Activated T-helper 1 cell treated with anti-CD3 and anti-CD28 coated beads, Interleukin-12 subunit alpha, Interleukin-12 subunit beta, Interleukin-2, Interleukin-4 antibody, amounts not matched to agents 30 ng/mL and 10 ng/mL and 1 ng/mL, durations not matched to agents 14 hours and 24 hours and 36 hours (primary cell): ENCODE measurements around the gene CFAP74. TPM values are rescaled to one million over a fixed set of nuclear protein-coding genes. Genes with fewer than 3 reads are reported as not detected.
"Not testable (repeated sequence)": the region's sequence is repeated elsewhere in the genome, so short reads cannot be mapped to it uniquely, and the experiment has no call there.

Source experiments
- DNase-seq: peaks from one replicate; pipeline ENCODE4 v3.0.0; 2021; ENCODE audit warnings: low spot score
- H3K27ac Mint-ChIP-seq: one replicate; pipeline ENCODE4 v1.8.0; 2021; ENCODE audit warnings: mild to moderate bottlenecking, mixed read lengths
- H3K27me3 Mint-ChIP-seq: one replicate; pipeline ENCODE4 v1.8.0; 2022; ENCODE audit warnings: mild to moderate bottlenecking, moderate library complexity, mixed read lengths; ENCODE audit not compliant: insufficient read depth
- H3K36me3 Mint-ChIP-seq: one replicate; pipeline ENCODE4 v1.8.0; 2021; ENCODE audit warnings: low read depth, mixed read lengths
- H3K4me1 Mint-ChIP-seq: one replicate; pipeline ENCODE4 v1.8.0; 2021; ENCODE audit warnings: low read depth, mixed read lengths
- H3K4me3 Mint-ChIP-seq: one replicate; pipeline ENCODE4 v1.8.0; 2021; ENCODE audit warnings: mild to moderate bottlenecking, moderate library complexity, mixed read lengths
- H3K9me3 Mint-ChIP-seq: one replicate; pipeline ENCODE4 v1.8.0; 2021; ENCODE audit warnings: mixed read lengths
- intact Hi-C: fragments of 100-400 bp; cut with micrococcal nuclease; formaldehyde crosslinking; loops from one replicate; pipeline ENCODE4 v1.15.1; 2024
- total RNA-seq: library from RNA; stranded (reverse); gene quantifications from 2 replicates; pipeline ENCODE4 v1.2.3, GENCODE V29; 2022

Gene CFAP74
- total RNA-seq, 1 donor from 2014 or later: not detected

DNA sequence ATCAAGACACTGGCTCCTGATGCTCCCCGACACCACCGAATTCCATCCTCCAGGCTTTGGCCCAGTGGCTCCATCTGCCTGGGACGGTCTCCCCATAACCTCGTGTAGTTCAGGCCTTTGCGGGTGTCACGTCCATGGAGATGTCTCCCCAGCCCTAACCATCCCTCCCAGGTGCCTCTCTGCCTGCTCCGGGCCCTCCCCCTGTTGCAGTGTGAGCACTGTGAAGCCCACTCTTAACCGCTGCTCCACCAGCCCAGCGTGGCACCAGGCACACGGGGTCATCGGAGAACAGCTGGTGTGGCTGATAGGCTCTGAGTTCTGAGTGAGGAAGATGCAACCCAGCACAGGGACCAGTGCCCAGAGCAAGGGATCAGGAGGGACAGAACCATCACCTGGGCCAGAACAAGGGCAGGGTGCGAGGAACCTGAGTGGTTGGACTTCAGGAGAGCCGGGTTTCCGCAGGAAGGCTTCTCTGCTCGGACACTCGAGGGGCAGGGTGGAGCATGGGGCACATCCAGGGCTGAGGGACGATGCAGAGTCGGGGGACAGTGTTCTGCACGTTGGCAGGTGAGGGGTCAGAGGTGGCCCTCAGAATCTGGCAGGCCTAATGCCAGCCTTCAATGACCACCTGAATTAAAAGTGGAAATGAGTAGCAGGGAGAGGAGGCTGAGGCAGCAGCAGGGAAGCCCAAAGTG lies 110.1 kb downstream of the CFAP74 start:
- no peak for DNase-seq
- Mint-ChIP-seq H3K27ac (peak overlapping the region; percentile 34), H3K4me3 (peak overlapping the region; percentile 71), H3K4me1 (peaks cover 30% of the 10 kb centered on the region), H3K9me3 (no peaks in the 10 kb centered on the region), H3K27me3 (peaks cover 5% of the 10 kb centered on the region), H3K36me3 (peaks cover 8% of the 10 kb centered on the region)
- intact Hi-C loops: no loop called here

DNA sequence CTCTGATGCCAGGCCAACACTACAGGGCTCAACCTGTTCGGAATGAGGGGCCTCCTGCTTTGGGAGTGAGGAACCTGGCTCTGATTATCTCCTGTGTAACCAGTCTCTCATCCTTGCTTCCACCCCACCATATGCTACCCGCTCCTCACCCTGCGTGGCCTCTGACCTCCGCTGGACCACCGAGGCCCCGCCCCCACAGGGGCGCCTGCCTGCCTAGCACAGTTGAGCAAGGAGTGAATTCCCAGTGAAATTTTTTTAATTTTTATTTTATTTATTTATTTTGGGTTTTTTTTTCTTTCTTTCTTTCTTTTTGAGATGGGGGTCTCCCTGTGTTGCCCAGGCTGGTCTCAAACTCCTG lies 110.8 kb downstream of the CFAP74 start:
- peaks cover 37% of the 10 kb centered on the region for H3K4me1 Mint-ChIP-seq
- peak overlapping the region; percentile 85 for H3K4me3 Mint-ChIP-seq
- no peaks in the 10 kb centered on the region for H3K9me3 Mint-ChIP-seq
- H3K27ac Mint-ChIP-seq: peak overlapping the region; percentile 88
- no peak for DNase-seq
- intact Hi-C loops: no loop called here
- H3K27me3 Mint-ChIP-seq: peaks cover 3% of the 10 kb centered on the region
- H3K36me3 Mint-ChIP-seq: peaks cover 11% of the 10 kb centered on the region

DNA sequence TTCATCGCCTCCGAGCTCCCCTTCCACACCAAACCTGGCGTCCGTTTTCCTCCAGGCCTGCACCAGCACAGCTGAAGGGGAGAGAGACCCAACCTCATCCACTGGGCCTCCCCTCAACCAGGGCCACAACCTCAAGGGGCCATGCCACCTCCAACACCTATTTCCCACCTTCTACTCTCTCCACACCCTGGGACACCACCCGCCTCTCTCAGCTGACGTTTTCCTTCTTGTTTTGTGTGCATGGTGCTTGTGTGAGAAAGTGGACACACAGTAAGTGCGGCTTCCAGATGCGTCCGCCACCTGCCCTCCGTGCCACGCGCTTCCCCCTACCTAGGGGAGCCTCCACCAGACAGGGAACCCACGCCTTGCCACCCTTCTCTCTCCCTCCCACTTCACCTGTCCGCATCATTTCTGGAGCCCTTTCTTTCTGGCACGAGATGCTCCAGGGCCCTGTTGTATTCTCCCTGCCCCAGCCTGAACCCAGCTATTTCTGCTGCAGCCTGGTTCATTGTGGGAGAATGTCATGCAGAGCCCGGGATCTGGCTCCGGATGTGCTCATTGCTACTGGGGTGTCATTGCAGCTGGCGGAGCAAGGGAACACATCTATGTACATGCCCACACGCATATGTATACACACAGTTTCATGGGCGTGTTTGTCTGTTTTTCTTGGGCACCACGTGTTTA lies 111.4 kb downstream of the CFAP74 start:
- Mint-ChIP-seq H3K4me3 (peak overlapping the region; percentile 85), H3K27ac (peak overlapping the region; percentile 88), H3K36me3 (peaks cover 12% of the 10 kb centered on the region), H3K4me1 (peaks cover 42% of the 10 kb centered on the region), H3K27me3 (peaks cover 3% of the 10 kb centered on the region), H3K9me3 (no peaks in the 10 kb centered on the region)
- intact Hi-C loops: no loop called here
- no peak for DNase-seq

DNA sequence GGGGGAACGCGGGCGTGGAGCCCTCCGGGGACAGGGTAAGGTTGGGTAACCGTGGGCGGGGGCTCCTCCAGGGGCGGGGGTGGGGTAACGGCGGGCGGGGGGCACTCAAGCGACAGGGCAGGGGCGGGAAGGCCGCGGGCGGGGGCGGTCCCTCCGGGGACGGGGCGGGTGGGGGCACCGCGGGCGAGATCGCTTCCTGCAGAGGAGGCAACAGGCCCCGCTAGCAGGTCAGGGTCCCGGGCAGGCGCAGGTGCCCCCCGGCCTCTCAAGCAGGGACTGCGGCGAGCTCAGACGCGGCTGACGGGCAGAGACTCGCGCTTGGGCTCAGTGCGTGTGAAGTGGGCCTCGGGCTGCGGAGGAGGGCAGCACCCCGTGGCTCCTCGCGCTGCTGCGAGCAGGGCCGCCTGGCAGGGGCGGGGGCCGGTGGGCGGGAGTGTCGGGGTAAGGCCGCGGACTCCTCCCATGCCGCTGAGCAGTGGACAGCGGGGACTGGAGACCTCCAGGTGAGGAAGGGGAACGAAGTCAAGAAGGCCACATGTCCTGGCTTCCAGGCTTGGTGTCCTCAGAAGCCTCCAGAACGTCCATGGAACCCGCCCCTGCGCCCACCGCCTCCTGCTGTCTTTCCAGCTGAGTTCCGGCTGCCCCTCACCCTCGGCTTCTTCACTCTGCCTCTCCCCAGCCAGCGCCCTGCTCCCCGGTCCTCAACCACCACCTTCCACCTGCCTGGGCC lies 112.1 kb downstream of the CFAP74 start:
- no peaks in the 10 kb centered on the region for H3K9me3 Mint-ChIP-seq

DNA sequence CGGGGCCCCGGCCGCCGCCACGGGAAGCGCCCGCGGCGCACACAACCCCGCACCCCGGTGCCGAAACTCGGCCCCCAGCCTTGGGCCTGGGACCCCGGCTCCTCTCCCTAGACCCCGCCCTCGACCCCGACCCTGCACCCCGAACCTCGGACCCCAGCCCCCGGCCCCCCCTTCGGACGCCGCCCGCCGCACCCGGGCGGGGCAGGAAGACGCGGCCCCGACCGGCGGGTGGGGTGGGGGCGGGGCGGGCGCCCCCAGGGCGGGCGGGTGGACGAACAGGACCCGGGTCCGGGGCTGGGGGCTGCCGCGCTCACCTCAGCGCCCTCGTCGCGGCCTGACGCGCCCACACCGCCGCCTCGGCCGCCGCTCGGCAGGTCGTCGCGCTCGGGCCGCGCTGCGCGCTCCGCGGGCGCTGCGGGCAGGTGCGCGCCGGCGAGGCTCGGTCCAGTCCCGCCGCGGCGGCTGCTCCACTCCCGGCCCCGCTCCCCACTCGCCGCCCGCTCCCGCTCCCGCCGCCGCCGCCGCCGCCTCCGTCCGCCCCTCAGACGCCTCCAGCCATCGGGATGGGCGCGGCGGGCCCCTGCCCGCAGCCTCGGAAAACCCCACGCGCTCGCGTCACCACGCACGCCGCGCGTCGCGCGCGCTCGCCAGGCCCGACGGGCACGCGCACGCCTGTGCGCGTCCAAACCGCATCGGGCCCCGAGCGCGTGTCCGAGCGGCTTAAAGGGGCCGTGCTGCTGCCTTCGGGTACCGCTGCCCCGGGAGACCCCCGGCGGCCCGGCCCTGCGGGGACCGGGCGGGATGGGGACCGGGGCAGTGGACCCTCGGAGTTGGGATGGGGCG lies 112.9 kb downstream of the CFAP74 start, which contains the start of gene GNB1:
Gene GNB1 (minus strand): TSS at position 582 of the 843 bp plus-strand sequence. CDS start 65,634 bp downstream, outside the sequence.
- H3K27ac Mint-ChIP-seq: peak within 1 kb of the TSS; percentile 88
- peaks cover 17% of the 10 kb centered on the region for H3K36me3 Mint-ChIP-seq
- DNase-seq: peak; percentile 89
- intact Hi-C loops: loop anchor here (1.0 to 2.0 kb wide), 4 partner anchors 14 to 110 kb away; partner anchors contain the start of gene TMEM52
- H3K4me3 Mint-ChIP-seq: peak within 1 kb of the TSS; percentile 90
- no peaks in the 10 kb centered on the region for H3K27me3 Mint-ChIP-seq
- no peaks in the 10 kb centered on the region for H3K9me3 Mint-ChIP-seq
- H3K4me1 Mint-ChIP-seq: peaks cover 51% of the 10 kb centered on the region

More for the DNA sequence above, 112.1 kb downstream of the CFAP74 start:
- H3K36me3 Mint-ChIP-seq: peaks cover 15% of the 10 kb centered on the region
- intact Hi-C loops: loop anchor here (1.0 to 2.0 kb wide), 4 partner anchors 15 to 111 kb away; partner anchors contain the start of gene TMEM52
- H3K4me1 Mint-ChIP-seq: peaks cover 46% of the 10 kb centered on the region
- H3K27ac Mint-ChIP-seq: peak overlapping the region; percentile 88
- H3K27me3 Mint-ChIP-seq: peaks cover 3% of the 10 kb centered on the region
- peak; percentile 32 for DNase-seq
- H3K4me3 Mint-ChIP-seq: peak overlapping the region; percentile 85

DNA sequence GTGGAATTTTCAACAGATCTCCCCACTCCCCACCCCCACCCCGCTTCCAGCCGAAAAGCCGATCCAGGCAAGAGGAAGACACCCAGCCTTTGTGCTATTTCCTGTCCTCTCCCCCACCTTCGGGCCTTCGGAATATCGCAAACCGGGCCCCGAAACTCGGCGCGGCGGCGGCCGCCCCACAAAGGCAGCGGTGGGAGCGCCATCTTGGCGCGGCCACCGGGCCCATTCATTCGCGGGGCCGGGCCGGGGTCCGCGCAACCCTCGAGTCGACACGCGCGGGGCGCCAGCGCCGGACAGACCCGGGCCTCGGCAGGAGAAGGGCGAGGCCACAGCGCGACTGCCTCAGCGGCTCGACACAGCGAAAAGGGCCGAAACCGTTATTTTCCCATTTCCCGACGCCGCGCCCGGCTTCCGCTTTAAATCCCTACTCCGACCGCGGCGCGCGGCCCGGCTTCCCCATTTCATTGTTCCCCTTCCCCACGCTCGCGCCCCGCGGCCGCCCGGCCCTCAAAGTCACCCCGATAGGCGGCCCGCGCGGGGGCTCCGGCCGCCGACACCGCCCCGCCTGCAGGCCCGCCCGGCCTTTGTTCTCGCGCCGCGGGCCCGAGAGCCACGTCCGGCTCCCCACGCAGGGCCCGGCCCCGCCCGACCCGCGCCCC lies 113.6 kb downstream of the CFAP74 start:
- Mint-ChIP-seq H3K36me3 (peaks cover 17% of the 10 kb centered on the region), H3K27ac (peak overlapping the region; percentile 74), H3K27me3 (no peaks in the 10 kb centered on the region), H3K4me3 (peak overlapping the region; percentile 90), H3K9me3 (no peaks in the 10 kb centered on the region), H3K4me1 (peaks cover 50% of the 10 kb centered on the region)
- intact Hi-C loops: loop anchor here (1.0 to 2.0 kb wide), 3 partner anchors 13 to 109 kb away; no protein-coding TSS in a partner anchor
- DNase-seq: peak; percentile 47

DNA sequence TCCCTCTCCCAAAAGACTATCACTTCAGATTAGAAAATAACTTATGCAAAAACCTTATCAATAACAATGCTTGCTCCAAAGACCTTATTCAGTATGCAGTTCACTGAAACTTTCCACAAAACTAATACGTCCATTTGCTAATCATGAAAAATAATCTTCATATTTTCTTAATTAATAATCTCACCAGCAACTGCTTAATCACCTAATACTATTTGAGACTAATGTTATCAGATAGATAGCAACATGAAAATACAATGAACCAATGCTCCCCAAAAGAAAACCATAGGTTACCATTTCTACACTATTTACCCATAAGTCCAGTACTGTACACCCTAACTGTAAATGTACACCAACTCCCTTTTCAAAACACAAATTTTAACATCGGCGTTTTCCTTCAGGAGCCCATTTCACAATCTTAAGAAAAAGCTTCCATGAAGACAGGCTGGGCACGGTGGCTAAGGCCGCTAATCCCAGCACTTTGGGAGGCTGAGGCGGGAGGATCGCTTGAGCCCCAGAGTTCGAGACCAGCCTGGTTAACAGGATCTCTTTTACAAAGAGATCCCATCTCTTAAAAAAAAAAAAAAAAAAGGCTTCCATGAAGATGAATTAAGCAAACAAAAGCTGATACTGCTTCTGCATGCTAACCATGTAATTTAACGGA lies 114.4 kb downstream of the CFAP74 start:
- H3K4me3 Mint-ChIP-seq: peak overlapping the region; percentile 90
- H3K9me3 Mint-ChIP-seq: no peaks in the 10 kb centered on the region
- no peak for DNase-seq
- no peaks in the 10 kb centered on the region for H3K27me3 Mint-ChIP-seq
- peaks cover 17% of the 10 kb centered on the region for H3K36me3 Mint-ChIP-seq
- peak overlapping the region; percentile 53 for H3K27ac Mint-ChIP-seq
- H3K4me1 Mint-ChIP-seq: peaks cover 45% of the 10 kb centered on the region
- intact Hi-C loops: loop anchor here (1.0 kb wide), 1 partner anchor 65 kb away; no protein-coding TSS in a partner anchor

DNA sequence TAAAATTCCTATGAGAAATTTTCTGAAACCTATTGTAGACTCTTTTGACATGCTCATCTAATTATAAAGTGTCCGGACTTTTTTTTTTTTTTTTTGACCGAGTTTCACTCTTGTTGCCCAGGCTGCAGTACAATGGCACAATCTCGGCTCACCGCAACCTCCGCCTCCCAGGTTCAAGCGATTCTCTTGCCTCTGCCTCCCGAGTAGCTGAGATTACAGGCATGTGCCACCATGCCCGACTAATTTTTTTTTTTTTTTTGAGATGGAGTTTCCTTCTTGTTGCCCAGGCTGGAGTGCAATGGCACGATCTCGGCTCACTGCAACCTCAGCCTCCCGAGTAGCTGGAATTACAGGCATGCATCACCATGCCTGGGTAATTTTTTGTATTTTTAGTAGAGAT lies 119.7 kb downstream of the CFAP74 start:
- H3K4me3 Mint-ChIP-seq, H3K9me3 Mint-ChIP-seq, H3K27me3 Mint-ChIP-seq, H3K27ac Mint-ChIP-seq, DNase-seq, intact Hi-C loops: not testable (repeated sequence)
- Mint-ChIP-seq H3K36me3 (peaks cover 18% of the 10 kb centered on the region), H3K4me1 (peaks cover 42% of the 10 kb centered on the region)

DNA sequence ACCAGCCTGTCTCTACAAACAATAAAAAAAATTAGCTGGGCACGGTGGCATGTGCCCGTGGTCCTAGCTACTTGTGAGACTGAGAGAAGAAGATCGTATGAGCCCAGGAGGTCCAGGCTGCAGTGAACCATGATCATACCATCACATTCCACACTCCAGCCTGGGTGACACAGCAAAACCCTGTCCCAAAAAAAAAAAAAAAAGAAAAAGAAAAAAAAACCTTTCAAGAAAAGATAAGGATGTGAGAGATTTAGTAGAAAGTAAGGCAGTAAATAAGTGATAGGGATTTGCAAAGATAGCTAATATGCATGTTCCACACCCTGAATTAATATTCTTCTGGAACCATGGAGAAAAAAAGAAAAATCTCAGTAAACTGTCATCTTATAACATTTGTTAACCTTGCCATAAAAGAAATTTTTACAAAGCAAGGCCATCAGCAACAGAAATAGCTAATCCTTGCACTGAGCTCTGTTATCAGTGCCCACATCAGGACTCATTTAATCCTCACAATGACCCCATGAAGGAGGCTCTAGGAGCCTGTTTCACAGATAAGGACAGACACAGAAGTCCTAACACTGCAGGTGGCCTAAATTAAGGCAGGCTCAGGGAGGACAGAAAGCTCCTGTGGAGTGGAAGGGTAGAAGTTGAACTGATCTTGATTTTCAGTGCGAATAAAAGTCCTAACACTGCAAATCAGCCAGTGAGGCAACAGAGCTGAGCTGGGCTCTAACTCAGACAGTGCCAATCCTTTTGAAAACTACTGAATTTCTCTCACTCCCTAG lies 120.3 kb downstream of the CFAP74 start:
- H3K27ac Mint-ChIP-seq: no peak overlapping the region
- H3K4me3 Mint-ChIP-seq: no peak overlapping the region
- peaks cover 42% of the 10 kb centered on the region for H3K4me1 Mint-ChIP-seq
- peaks cover 20% of the 10 kb centered on the region for H3K36me3 Mint-ChIP-seq
- DNase-seq: no peak
- intact Hi-C loops: no loop called here
- no peaks in the 10 kb centered on the region for H3K9me3 Mint-ChIP-seq
- H3K27me3 Mint-ChIP-seq: no peaks in the 10 kb centered on the region

DNA sequence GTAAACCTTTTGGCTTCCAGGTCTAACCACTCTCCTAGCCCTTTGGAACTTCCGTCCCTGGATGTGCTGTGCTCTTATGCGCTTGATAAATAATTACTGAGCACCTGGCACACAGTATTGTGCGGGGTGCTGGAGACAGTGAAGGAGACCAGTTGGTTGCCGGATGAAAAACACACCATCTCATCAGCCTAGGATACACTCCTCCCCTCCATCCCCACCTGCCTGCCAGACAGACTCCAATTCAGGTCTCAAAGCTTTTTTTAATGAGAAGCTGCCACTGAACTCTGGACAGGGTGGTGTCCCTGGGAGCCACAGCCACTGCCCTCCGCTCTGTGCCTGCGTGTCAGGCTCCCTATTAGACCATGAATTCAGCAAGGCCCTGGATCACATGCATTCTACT lies 121.9 kb downstream of the CFAP74 start:
- intact Hi-C loops: no loop called here
- Mint-ChIP-seq H3K36me3 (peaks cover 18% of the 10 kb centered on the region), H3K27ac (no peak overlapping the region), H3K4me1 (peaks cover 38% of the 10 kb centered on the region), H3K9me3 (no peaks in the 10 kb centered on the region), H3K27me3 (no peaks in the 10 kb centered on the region), H3K4me3 (no peak overlapping the region)
- no peak for DNase-seq
